Left ventricle myocardium inferior (tissue), 1 donor: Measurements from ENCODE around the gene ITM2B. TPM values are rescaled to one million over a fixed set of nuclear protein-coding genes. Genes with fewer than 3 reads are reported as not detected.
"Not testable (repeated sequence)": the region's sequence is repeated elsewhere in the genome, so short reads cannot be mapped to it uniquely, and the experiment has no call there.

Experiments used
- DNase-seq: peaks from one replicate; pipeline ENCODE4 v3.0.0-alpha.2; 2020
- H3K27ac ChIP-seq: fragments of 200-600 bp; replicated peaks from 2 replicates; pipeline ENCODE4 v1.8.0; 2021
- H3K27me3 ChIP-seq: fragments of 200-600 bp; 2 replicates; pipeline ENCODE4 v1.8.0; 2021; ENCODE audit warnings: low read depth
- H3K36me3 ChIP-seq: fragments of 200-600 bp; 2 replicates; pipeline ENCODE4 v1.8.0; 2021
- H3K4me1 ChIP-seq: fragments of 200-600 bp; 2 replicates; pipeline ENCODE4 v1.8.0; 2021
- H3K4me3 ChIP-seq: fragments of 200-600 bp; 2 replicates; pipeline ENCODE4 v1.8.0; 2021; ENCODE audit warnings: mild to moderate bottlenecking, moderate library complexity
- H3K9me3 ChIP-seq: fragments of 200-600 bp; replicated peaks from 2 replicates; pipeline ENCODE4 v1.8.0; 2021
- intact Hi-C: fragments of 100-400 bp; cut with micrococcal nuclease; formaldehyde crosslinking; loops from one replicate; pipeline ENCODE4 v1.11.0; 2022
- total RNA-seq: library from RNA; stranded (reverse); fragmentation: NEBNext Ultra II Directional; extraction: Animal tissue kit (Norgen Biotek cat#: 25700); gene quantifications from one replicate; pipeline ENCODE4 v1.2.1, GENCODE V29; 2021
- TF ChIP-seq, protein P1 (sequence below): fragments of 200-600 bp; IDR thresholded peaks from 2 replicates; pipeline ENCODE4 v1.8.0; 2021; ENCODE audit warnings: antibody characterized with exemption, mild to moderate bottlenecking, borderline replicate concordance
- donor health status: DM: no; HTN: yes; CAD: no; lungs with severe emphysema.

ITM2B gene
- total RNA-seq, 1 donor from 2014 or later: 533 TPM

DNA sequence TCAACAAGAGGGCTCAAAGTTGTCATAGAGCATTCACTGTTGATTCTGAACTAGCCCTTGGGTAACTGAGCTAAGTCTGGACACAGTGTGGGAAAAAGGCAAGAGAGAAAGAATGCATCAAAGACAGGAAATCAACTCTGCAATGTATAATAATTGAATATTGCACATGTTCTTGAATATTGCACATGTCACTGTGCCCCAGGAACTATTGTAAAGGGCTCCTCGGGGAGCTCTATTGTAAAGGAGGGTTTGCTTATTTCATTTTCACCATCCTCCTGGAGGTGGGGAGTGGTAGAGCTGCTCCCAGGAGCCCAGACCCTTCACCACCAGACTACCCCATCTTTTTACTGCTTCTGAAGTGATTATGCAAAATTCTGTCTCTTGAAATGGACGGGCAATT, 44.4 kb upstream of the ITM2B start:
- TF ChIP-seq, protein P1, sequence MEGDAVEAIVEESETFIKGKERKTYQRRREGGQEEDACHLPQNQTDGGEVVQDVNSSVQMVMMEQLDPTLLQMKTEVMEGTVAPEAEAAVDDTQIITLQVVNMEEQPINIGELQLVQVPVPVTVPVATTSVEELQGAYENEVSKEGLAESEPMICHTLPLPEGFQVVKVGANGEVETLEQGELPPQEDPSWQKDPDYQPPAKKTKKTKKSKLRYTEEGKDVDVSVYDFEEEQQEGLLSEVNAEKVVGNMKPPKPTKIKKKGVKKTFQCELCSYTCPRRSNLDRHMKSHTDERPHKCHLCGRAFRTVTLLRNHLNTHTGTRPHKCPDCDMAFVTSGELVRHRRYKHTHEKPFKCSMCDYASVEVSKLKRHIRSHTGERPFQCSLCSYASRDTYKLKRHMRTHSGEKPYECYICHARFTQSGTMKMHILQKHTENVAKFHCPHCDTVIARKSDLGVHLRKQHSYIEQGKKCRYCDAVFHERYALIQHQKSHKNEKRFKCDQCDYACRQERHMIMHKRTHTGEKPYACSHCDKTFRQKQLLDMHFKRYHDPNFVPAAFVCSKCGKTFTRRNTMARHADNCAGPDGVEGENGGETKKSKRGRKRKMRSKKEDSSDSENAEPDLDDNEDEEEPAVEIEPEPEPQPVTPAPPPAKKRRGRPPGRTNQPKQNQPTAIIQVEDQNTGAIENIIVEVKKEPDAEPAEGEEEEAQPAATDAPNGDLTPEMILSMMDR: no peak
- H3K27me3 ChIP-seq: no peaks in the 10 kb centered on the region
- no peaks in the 10 kb centered on the region for H3K36me3 ChIP-seq
- intact Hi-C loops: no loop called here
- H3K4me1 ChIP-seq: no peaks in the 10 kb centered on the region
- no peak for DNase-seq
- no peak overlapping the region for H3K4me3 ChIP-seq
- no peaks in the 10 kb centered on the region for H3K9me3 ChIP-seq
- no peak overlapping the region for H3K27ac ChIP-seq

DNA sequence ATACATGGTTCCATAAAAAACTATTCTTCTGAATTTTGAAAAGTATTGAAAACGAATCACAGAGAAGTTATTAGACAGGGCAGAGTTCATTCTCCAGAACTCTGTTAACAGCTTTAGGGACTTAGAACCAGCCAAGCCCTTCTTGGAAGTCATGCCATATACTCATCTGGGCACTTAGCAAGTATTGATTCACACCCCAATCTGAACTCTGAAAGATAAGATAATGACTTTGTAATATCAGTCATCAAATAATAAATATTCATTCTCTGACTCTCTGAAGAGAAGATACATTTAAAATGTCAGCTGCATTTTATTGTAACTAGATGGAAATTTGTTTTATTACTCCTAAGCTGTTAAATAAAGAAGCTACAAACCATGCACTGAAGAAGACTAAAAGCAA, 43.8 kb upstream of the ITM2B start:
- intact Hi-C loops: no loop called here
- Histone ChIP-seq H3K36me3 (no peaks in the 10 kb centered on the region), H3K27ac (no peak overlapping the region), H3K9me3 (no peaks in the 10 kb centered on the region), H3K4me1 (no peaks in the 10 kb centered on the region), H3K27me3 (no peaks in the 10 kb centered on the region), H3K4me3 (no peak overlapping the region)
- TF ChIP-seq, protein P1: no peak
- DNase-seq: no peak

DNA sequence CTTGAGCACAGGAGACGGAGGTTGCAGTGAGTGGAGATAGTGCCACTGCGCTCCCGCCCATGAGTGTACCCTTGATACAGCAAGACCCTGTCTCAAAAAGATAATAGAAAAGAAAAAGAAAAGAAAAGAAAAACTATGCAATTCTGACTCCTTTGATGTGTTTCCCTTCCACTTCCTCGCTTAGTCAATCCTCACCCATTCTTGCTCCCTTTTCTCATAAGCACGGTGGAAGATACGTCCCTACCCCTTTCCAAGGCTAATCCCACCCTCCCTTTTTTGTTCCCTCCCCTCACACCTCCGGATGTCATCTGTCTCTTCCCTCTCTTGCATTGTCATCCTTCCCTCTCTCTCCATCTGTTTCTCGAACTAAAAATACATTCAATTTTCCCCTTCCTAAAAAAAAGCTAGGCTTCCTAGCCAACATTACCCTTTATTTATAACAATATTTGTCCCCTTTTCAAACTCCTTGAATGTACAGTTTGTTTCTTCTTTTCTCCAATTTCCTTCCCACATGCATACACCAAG, 40.5 kb upstream of the ITM2B start:
- DNase-seq: no peak
- Histone ChIP-seq H3K4me3 (no peak overlapping the region), H3K9me3 (no peaks in the 10 kb centered on the region), H3K27me3 (no peaks in the 10 kb centered on the region), H3K27ac (no peak overlapping the region), H3K36me3 (no peaks in the 10 kb centered on the region), H3K4me1 (no peaks in the 10 kb centered on the region)
- intact Hi-C loops: no loop called here
- TF ChIP-seq, protein P1: no peak

DNA sequence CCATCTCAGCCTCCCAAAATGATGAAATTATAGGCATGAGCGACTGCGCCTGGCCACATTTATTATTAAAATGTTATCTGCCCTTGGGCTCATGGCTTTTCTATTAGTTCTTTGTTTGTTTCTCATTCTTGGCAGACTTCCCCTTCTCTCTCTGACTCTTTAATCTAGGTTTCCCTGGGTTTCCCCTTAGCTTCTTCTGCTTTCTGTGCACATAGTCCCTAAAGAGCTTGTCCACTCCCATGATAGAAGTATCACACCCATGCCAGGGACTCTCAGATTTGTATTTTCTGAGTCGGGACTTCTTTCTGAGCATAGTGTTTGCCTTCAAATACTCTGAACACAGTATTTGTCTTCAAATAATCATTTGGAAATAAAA, 38.6 kb upstream of the ITM2B start:
- Histone ChIP-seq H3K27ac (no peak overlapping the region), H3K27me3 (no peaks in the 10 kb centered on the region), H3K4me1 (no peaks in the 10 kb centered on the region), H3K4me3 (no peak overlapping the region), H3K36me3 (no peaks in the 10 kb centered on the region), H3K9me3 (no peaks in the 10 kb centered on the region)
- TF ChIP-seq, protein P1: no peak
- intact Hi-C loops: no loop called here
- DNase-seq: no peak

DNA sequence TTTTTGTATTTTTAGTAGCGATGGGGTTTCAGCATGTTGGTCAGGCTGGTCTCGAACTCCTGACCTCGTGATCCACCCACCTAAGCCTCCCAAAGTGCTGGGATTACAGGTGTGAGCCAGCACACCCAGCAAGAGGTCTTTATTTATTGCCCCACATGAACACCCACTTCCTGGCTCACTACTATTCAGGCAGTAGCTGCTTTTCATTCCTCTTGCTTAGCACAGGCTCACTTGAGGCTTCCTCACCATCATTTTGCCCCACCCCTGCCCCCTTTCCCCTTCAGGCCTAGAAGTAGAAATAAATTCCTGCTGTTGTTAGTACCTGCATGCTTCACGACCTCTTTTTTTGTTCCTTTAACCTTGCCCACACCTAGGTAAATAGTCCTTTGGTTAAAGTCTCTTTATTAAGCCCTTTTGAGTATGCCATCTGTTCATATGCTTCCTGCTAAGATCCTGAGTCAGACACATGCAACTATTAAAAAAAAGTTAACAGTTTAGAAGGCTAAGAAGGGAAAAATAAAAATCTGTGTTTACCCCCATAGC, 33.5 kb upstream of the ITM2B start:
- TF ChIP-seq, protein P1: no peak
- Histone ChIP-seq H3K4me3 (no peak overlapping the region), H3K36me3 (no peaks in the 10 kb centered on the region), H3K27me3 (no peaks in the 10 kb centered on the region), H3K27ac (no peak overlapping the region), H3K4me1 (no peaks in the 10 kb centered on the region), H3K9me3 (no peaks in the 10 kb centered on the region)
- DNase-seq: no peak
- intact Hi-C loops: no loop called here

DNA sequence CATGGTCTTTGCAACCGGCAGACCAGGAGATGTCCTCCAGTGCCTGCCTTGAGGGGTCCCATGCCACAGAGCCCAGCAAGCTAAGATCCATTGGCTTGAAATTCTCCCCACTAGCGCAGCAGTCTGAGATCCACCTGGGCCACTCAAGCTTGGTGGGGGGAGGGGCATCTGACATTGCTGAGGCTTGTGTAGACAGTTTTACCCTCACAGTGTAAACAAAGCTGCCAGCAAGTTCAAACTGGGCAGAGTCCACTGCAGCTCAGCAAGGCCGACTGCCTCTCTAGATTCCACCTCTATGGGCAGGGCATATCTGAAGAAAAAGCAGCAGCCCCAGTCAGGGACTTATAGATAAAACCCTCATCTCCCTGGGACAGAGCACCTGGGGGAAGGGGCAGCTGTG, 32.0 kb upstream of the ITM2B start:
- no peak overlapping the region for H3K4me3 ChIP-seq
- H3K27me3 ChIP-seq: no peaks in the 10 kb centered on the region
- no peaks in the 10 kb centered on the region for H3K4me1 ChIP-seq
- TF ChIP-seq, protein P1: no peak
- intact Hi-C loops: no loop called here
- no peaks in the 10 kb centered on the region for H3K36me3 ChIP-seq
- no peak overlapping the region for H3K27ac ChIP-seq
- DNase-seq: no peak
- H3K9me3 ChIP-seq: peaks cover 12% of the 10 kb centered on the region

DNA sequence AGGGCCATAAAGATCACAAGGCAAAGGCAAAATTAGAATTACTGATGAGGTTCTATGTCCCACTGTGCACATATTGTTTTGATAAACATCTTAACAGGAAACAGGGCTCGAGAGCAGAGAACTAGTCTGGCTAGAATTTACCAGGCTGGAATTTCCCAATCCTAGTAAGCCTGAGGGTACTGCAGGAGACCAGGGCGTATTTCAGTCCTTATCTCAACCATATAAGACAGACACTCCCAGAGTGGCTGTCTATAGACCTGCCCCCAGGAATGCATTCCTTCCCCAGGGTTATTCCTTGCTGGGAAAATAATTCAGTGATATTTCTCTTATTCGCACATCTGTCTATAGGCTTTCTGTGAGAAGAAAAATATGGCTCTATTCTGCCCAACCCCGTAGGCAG, 25.8 kb upstream of the ITM2B start:
- H3K36me3 ChIP-seq, H3K27me3 ChIP-seq, H3K4me1 ChIP-seq, intact Hi-C loops, DNase-seq, H3K27ac ChIP-seq, H3K4me3 ChIP-seq: not testable (repeated sequence)
- peaks cover 28% of the 10 kb centered on the region for H3K9me3 ChIP-seq
